Frontal cortex (tissue), 4 donors: Measurements from ENCODE around the gene PCNX4. TPM values are rescaled to one million over a fixed set of nuclear protein-coding genes. Genes with fewer than 3 reads are reported as not detected.
A peak's percentile ranks its signal among the peaks of the same experiment; 100 is the strongest.
"Not testable (repeated sequence)": the region's sequence is repeated elsewhere in the genome, so short reads cannot be mapped to it uniquely, and the experiment has no call there.

Source experiments
- DNase-seq, 2 donors: peaks; one replicate each; pipeline ENCODE4 v3.0.0; 2012; ENCODE audit warnings: low spot score in 2 of 2
- FAIRE-seq: peaks from 2 replicates; lab custom pipeline; 2012; peaks lifted over from hg19 to GRCh38; lab: Jason Lieb, UNC
- total RNA-seq: library from RNA; depleted of rRNA; stranded (reverse); fragments of >200 nt; gene quantifications from one replicate; pipeline ENCODE4 v1.2.3, GENCODE V29; 2014
- donor health status: control.
- donor health status: control.
- donor health status: control.

The PCNX4 gene
- 98.6 TPM for total RNA-seq

- peak; percentile 89 to 90 for DNase-seq
- no peak for FAIRE-seq
Observed at GRCh38 chr14:60091550-60092525, at the start of gene PCNX4. PCNX4 (plus strand) TSS chr14:60091923; CDS start chr14:60107639, 15,716 bp downstream.

DNA sequence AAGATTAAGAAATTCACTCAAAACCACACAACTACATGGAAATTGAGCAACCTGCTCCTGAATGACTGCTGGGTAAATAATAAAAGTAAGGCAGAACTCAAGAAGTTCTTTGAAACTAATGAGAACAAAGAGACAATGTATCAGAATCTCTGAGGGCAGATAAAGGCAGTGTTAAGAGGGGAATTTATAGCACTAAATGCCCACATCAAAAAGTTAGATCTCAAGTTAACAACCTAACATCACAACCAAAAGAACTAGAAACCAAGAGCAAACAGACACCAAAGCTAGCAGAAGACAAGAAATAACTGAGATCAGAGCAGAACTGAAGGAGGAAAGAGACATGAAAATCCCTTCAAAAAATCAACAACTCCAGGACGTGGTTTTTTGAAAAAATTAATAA is 43.7 kb upstream of the PCNX4 start:
- not testable (repeated sequence) for FAIRE-seq, DNase-seq

DNA sequence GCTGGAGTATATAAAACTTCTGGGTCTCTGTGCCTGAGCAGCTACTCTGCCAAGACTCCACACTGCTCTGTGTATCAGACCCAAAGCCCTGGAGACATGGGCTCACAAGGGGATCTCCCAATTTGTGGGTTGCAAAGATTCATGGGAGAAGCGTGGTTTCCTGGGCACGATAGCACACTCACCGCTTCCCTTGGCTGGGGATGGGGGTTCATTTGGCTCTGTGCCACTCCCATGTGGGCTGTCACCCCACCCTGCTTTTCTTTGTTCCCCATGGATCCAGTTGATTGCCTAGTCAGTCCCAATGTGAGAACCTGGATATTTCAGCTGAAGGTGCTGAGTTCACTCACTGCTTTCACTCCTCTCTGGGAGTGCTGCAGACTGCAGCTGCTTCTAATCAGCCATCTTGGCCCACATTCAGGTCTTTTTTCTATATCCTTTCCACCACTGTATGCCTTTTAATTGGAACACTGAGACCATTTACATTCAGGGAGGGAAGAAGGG is 40.0 kb upstream of the PCNX4 start:
- no peak for FAIRE-seq
- DNase-seq = no peak

DNA sequence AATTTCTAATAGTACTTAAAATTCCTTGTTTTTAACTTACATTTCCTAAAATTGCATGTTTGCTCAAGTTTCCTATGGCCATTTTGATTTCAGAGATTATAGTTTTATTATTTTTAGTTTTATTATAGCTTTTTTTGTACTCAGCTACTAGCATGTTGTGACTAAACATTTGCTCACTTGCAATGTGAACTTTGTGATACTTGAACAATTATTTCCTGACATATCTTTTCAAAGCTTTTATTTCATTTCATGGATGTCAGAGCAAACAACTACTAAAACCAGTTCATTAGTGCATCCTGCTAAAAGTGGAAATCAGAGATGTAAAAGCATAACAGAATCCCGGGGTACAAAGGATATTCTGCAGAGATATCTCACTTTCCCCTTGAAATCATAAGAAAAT is 33.6 kb upstream of the PCNX4 start:
- DNase-seq (no peak), FAIRE-seq (no peak)

GRCh38 chr14:60061371-60061770 is 30.4 kb upstream of the PCNX4 start:
- DNase-seq (no peak), FAIRE-seq (no peak)

DNA sequence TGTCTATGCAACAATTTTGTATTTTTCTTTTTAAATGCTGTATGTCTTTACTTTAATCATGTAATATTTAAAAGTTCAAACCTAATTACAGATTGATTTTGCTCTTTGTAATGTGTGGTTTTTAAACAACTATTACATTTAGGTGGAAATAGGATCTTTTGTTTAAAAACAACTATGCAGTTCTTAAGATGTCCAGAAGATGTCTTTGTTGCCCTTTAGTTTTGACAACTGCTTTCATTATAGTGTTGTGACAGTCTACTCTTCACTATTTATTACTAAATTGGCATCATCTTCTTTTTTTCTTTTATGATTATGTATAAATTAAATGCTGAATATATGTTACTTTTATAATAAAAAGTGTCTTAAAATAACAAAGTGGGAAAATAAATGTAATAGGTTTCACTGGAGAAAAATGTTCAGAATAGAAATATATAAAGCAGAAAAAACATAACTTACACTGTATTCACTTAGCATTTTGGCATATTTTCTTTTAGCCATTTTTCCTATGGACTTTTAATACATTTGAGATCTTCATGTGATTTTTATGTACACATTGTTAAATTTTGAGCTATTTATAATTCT is 27.1 kb upstream of the PCNX4 start:
- FAIRE-seq = peak; percentile 98
- DNase-seq = peak; percentile 8 to 31

DNA sequence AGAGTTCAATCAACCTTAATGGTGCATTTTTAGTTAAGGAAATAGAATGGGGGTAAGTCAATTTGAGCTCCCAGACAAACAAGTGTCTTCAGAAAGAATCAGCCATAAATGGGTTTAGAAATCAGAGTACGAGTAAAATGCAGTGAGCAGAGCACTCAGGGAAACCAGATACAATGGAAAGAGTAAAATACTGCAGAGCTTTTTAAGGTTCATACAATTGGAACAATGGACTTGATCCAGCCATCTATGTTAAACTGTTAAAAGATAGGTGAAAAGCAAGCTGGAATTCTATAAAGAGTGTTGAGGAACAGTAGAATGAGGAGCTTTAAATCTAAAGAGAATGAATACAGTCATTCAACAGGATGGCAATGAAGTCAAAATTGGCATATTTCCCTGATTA is 23.8 kb upstream of the PCNX4 start:
- DNase-seq (no peak), FAIRE-seq (no peak)

DNA sequence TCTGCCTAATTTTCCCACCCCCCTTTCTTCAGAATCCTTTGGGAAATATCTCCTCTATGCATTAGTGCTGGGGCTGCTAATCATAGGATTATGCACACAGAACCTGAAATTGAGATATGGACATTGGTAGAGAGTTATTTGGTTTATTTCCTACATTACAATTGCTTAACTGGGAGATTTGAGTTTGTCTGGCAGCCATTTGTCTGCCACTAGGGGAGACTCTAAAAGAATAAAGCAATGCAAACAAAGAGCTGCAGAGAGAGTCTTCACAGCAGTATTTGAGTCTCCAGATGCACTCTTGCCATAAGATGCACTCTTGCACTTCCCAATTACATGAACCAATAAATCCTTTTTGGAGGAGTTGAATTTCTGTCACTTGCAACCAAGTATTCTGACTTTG is 12.0 kb upstream of the PCNX4 start:
- FAIRE-seq (no peak), DNase-seq (no peak)

DNA sequence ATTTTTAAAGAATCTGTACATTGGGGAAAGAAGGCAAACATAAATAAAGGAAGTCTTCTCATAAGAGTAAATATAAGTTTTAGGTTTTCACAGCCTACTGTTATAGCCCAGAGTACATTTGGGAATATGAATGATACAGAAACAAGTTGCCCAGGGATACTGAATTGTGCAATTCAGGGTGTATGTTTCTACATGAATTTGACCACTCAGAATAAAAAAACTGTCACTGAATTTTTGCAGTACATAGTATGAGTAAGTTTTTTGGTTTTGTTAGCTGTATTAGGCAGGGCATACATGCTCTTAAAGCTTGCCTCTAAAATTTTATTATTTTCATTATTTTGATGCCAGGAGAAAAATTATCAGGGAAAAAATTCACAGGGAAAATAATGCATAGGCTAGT is 6.6 kb upstream of the PCNX4 start:
- FAIRE-seq = no peak

DNA sequence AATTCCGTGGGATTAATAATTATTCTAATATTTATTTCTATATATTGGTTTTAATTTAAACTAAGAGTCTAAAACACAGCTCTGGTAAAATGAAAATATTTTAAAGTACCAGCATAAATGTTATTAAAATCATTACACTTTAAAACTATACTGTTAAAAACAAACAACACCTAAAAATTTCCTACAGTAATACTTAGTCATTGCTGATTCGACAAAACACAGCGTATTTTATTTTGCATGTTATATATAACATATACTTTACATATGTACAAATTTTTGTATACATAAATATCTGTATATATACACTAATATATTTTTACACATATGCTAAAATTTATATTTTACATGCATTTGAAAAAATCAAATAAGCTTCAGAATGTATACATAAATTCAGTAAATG is 6.0 kb upstream of the PCNX4 start:
- peak; percentile 84 for FAIRE-seq

More for the DNA sequence above, 6.6 kb upstream of the PCNX4 start:
- DNase-seq = no peak

DNA sequence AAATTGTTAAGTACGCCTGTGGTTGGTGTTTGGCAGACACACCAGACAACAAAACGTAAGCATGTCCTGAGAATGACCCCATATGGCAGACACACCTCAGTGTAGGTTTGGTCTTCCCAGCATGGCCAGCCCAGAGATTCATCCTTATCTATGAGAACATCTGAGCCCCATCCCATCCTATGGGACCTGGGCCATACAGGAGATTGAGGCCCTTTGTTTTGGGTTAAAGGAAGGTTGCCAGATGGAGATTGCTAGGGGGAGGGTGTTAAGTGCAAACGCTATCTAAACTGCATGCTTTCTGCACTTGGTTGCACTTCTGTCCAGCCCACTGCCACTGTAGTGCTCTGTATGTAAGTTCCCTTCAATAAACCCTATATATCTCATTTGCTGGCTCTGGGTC is 4.1 kb upstream of the PCNX4 start:
- DNase-seq (no peak), FAIRE-seq (no peak)

More for the DNA sequence above, 6.0 kb upstream of the PCNX4 start:
- DNase-seq = no peak

DNA sequence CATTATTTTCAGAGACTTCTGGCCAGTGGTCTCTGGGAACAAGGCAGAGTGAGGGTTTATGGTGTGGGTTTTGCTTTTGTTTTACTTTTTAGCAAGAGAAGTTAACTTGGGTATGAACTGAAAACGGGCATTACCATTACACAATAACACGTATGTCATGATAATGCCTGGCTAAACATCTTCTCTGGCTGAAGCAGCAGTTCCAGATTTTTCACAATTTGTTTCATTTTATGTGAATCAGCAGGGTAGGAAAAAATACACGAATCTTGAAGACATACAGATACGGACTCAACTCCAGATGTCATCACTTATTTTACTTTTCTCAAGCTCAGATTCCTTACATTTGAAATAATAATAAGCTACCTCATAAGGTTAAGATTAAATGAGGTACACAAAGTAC is 2.5 kb upstream of the PCNX4 start:
- FAIRE-seq = no peak
- DNase-seq = no peak

- no peak for FAIRE-seq
- peak; percentile 15 to 19 for DNase-seq
Observed at GRCh38 chr14:60090864-60091519, 731 bp upstream of the PCNX4 start.

- FAIRE-seq = no peak
- peak in 1 of 2 donors; percentile 12 for DNase-seq
Observed at GRCh38 chr14:60092526-60092920, 800 bp downstream of the PCNX4 start.

DNA sequence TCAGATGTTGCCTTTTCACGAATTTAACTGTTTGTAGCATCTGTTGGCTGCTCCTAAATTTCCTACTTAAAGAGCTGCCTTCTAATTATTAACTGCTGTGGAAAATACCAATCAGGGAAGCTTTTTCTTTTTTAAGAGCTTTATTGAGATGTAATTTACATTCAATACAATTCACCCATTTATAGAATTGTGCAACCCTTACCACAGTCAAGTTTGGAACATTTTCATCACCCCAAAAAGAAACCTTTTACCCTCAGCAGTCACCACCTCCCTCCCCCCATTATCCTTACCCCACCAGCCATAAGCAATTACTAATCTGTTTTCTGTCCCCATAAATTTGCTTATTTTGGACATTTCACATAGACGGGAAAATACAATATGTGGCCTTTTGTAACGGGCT is 1.4 kb downstream of the PCNX4 start:
- DNase-seq = no peak

DNA sequence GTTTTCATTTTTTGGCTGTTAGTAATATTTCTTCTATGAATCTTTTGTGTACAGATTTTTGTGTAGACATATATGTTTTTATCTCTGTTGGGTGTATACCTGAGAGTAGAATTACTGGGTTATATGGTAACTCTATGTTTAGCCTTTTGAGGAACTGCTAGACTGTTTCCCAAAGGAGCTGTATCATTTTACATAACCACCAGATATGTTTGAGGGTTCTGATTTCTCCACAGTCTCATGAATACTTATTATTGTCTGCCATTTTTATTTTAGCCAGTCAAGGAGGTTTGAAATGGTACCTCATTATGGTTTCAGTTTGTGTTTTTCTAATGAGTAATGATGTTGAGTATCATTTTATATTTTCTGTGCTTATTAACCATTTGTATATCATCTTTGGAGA is 1.9 kb downstream of the PCNX4 start:
- DNase-seq (no peak), FAIRE-seq (no peak)

More for the DNA sequence above, 1.4 kb downstream of the PCNX4 start:
- FAIRE-seq = no peak

DNA sequence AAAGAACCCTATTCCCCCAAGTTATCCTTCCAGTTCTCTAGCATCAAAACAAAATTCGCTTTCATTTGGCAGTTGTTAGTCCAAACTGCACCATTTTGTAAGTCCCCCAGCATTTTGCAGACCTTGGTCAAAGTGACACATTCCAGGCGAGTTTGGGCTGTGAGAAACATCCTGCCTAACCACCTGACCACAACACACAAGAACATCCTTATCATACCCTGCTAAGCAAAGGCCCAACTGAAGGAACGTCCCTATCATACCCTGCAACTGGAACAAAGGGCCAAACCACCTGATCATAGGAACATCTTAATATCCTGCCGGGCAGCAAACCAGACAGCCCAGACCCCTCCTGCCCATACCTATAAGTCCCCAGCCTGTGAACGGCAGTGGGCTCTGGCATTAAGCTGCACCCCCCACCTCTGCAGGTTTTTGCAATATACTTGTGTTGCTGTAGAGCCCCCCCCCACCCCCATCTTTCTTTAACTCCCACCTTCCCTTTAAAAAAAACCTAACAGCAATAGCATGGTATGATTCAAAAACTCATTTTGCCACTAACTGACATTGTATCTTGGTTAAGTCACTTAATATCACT is 2.7 kb downstream of the PCNX4 start:
- FAIRE-seq (no peak), DNase-seq (no peak)

GRCh38 chr14:60095231-60095630 is 3.5 kb downstream of the PCNX4 start:
- no peak for FAIRE-seq
- no peak for DNase-seq

GRCh38 chr14:60095781-60096450 is 4.2 kb downstream of the PCNX4 start:
- DNase-seq (no peak), FAIRE-seq (no peak)

GRCh38 chr14:60097974-60098373 is 6.3 kb downstream of the PCNX4 start:
- DNase-seq = no peak
- no peak for FAIRE-seq
